Measurements from ENCODE around the gene ANGPTL7.
A peak's percentile ranks its signal among the peaks of the same experiment; 100 is the strongest.

The ANGPTL7 gene

GRCh38 chr1:11145741-11146140 is 43.4 kb upstream of the ANGPTL7 start:
- Mint-ChIP-seq H3K4me1 (no peaks in the 10 kb centered on the region), H3K27ac (no peak overlapping the region), H3K27me3 (ENCODE audit: low read depth, poor library complexity) (peaks cover 4% of the 10 kb centered on the region), H3K9me3 (no peaks in the 10 kb centered on the region), H3K36me3 (ENCODE audit: low read depth) (peaks cover 50% of the 10 kb centered on the region), H3K4me3 (no peak overlapping the region)
- no peak for TF ChIP-seq CTCF (IDR thresholded peaks at IDR 0.05)
- no peak for DNase-seq

DNA sequence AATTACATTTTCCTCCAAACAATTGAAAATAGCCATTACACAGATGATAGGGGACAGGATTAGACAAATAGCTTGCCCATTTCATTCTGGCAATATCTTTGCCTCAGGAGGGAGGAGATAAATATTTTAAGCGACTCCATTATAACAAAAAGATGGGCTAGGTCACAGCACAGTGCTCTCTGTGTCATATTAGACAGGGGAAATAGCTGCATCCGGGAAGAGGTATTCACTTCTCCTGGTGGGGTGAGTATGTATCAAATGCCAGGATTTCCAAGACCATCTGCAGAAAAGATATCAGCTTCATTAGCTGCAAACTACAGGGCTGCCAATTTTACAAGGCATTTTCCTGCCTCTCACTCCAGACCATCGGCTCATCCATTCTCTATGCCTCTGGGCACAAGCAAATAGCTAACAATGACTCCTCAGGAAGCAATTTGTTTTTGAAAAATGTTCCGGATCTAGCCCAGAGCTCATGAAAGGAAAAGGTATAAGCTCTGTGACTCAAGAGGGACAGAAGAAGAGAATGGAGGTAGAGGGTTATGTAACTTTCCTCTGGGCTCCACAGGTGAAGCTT is 41.9 kb upstream of the ANGPTL7 start:
- no peak for TF ChIP-seq CTCF (IDR thresholded peaks at IDR 0.05)
- no peaks in the 10 kb centered on the region for H3K9me3 Mint-ChIP-seq
- H3K4me3 Mint-ChIP-seq, result no peak overlapping the region
- DNase-seq, result no peak
- H3K27ac Mint-ChIP-seq, result no peak overlapping the region
- no peaks in the 10 kb centered on the region for H3K4me1 Mint-ChIP-seq
- peaks cover 50% of the 10 kb centered on the region for H3K36me3 Mint-ChIP-seq (ENCODE audit: low read depth)
- H3K27me3 Mint-ChIP-seq (ENCODE audit: low read depth, poor library complexity), result peaks cover 4% of the 10 kb centered on the region

DNA sequence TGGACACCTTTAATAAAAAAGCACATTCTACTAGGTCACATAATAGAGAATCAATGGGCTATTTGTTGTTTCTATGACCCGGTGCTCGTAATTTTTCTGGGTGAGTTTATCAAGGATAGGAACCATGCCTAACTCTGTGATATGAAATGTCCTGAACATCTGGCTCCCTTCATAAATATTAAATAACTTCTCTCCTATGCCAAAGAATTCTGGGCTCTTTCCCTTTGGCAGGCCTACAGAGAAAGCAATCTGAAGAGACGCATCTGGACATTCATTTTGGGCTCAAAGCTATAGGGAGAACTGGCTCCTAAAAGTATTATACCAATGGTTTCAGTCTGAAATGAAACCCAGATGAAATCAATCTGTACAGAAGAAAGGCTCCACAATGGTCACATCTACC is 38.8 kb upstream of the ANGPTL7 start:
- no peak overlapping the region for H3K4me3 Mint-ChIP-seq
- no peak for TF ChIP-seq CTCF (IDR thresholded peaks at IDR 0.05)
- H3K27me3 Mint-ChIP-seq (ENCODE audit: low read depth, poor library complexity), result no peaks in the 10 kb centered on the region
- no peak for DNase-seq
- H3K36me3 Mint-ChIP-seq (ENCODE audit: low read depth), result peaks cover 43% of the 10 kb centered on the region
- no peaks in the 10 kb centered on the region for H3K9me3 Mint-ChIP-seq
- peaks cover 4% of the 10 kb centered on the region for H3K4me1 Mint-ChIP-seq
- H3K27ac Mint-ChIP-seq, result no peak overlapping the region

DNA sequence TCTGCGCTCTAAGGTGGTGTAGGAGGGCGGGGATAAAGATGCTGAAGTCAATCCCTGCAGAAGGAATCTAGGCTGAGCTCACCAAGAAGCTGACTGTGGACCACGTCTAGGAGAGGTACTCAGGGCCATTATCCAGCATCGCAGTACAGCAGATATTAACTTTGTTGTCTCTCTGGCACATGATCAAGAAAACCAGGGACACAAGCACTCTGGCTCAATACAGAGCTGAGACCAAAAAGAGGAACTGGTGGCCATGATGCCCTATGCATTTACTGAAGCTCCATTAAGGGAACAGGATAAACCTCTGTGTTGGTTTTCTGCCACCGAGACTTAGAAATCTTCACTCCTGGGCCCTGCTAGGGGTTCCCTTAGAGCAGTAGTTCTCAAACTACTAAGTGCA is 38.0 kb upstream of the ANGPTL7 start:
- H3K4me3 Mint-ChIP-seq, result no peak overlapping the region
- DNase-seq, result no peak
- peaks cover 45% of the 10 kb centered on the region for H3K36me3 Mint-ChIP-seq (ENCODE audit: low read depth)
- peaks cover 4% of the 10 kb centered on the region for H3K4me1 Mint-ChIP-seq
- no peaks in the 10 kb centered on the region for H3K27me3 Mint-ChIP-seq (ENCODE audit: low read depth, poor library complexity)
- TF ChIP-seq CTCF (IDR thresholded peaks at IDR 0.05), result no peak
- no peaks in the 10 kb centered on the region for H3K9me3 Mint-ChIP-seq
- H3K27ac Mint-ChIP-seq, result no peak overlapping the region

- H3K9me3 Mint-ChIP-seq, result no peaks in the 10 kb centered on the region
- DNase-seq, result no peak
- H3K4me3 Mint-ChIP-seq, result no peak overlapping the region
- H3K27ac Mint-ChIP-seq, result peak overlapping the region; percentile 57
- H3K36me3 Mint-ChIP-seq (ENCODE audit: low read depth), result peaks cover 48% of the 10 kb centered on the region
- H3K27me3 Mint-ChIP-seq (ENCODE audit: low read depth, poor library complexity), result no peaks in the 10 kb centered on the region
- TF ChIP-seq CTCF (IDR thresholded peaks at IDR 0.05), result no peak
- H3K4me1 Mint-ChIP-seq, result peaks cover 12% of the 10 kb centered on the region
Measured at GRCh38 chr1:11151826-11152612, 37.1 kb upstream of the ANGPTL7 start.

- no peak for DNase-seq
- H3K27ac Mint-ChIP-seq, result no peak overlapping the region
- H3K27me3 Mint-ChIP-seq (ENCODE audit: low read depth, poor library complexity), result no peaks in the 10 kb centered on the region
- H3K9me3 Mint-ChIP-seq, result no peaks in the 10 kb centered on the region
- peaks cover 48% of the 10 kb centered on the region for H3K36me3 Mint-ChIP-seq (ENCODE audit: low read depth)
- H3K4me1 Mint-ChIP-seq, result peaks cover 20% of the 10 kb centered on the region
- no peak for TF ChIP-seq CTCF (IDR thresholded peaks at IDR 0.05)
- no peak overlapping the region for H3K4me3 Mint-ChIP-seq
Measured at GRCh38 chr1:11152755-11153154, 36.4 kb upstream of the ANGPTL7 start.

All from nephron progenitor cell (in vitro differentiated cells).